Endothelial cell of umbilical vein (primary cell): Measurements from ENCODE around the gene TBC1D25. TPM values are rescaled to one million over a fixed set of nuclear protein-coding genes. Genes with fewer than 3 reads are reported as not detected.

Experiments used
- BruUV-seq: library from RNA; stranded (reverse); fragments of 400-500 nt; replicated peaks from 2 replicates; lab custom pipeline; 2021; lab: Mats Ljungman, UMichigan
- CTCF ChIA-PET: fragments of 300-600, 350-600 bp; sonication (Branson Sonifier 250); formaldehyde crosslinking; loops from one replicate; lab custom pipeline; 2021; ENCODE audit warnings: antibody characterized with exemption, inconsistent platforms; lab: Charles Lee
- POLR2A ChIA-PET: fragments of 300-600, 350-600 bp; sonication (Branson Sonifier 250); formaldehyde crosslinking; loops from one replicate; lab custom pipeline; 2021; ENCODE audit warnings: antibody characterized with exemption, inconsistent platforms; lab: Charles Lee
- DNase-seq: peaks from one replicate; pipeline ENCODE4 v3.0.0-alpha.2; 2011; ENCODE audit warnings: low read depth, low spot score
- FAIRE-seq: peaks from 2 replicates; lab custom pipeline; 2011; peaks lifted over from hg19 to GRCh38; lab: Jason Lieb, UNC
- H2AFZ ChIP-seq: 2 replicates; pipeline ENCODE4 v1.6.0; 2012; ENCODE audit warnings: low read depth, low read length, control low read depth, inconsistent platforms
- H3K27ac ChIP-seq: 2 replicates; pipeline ENCODE4 v1.5.1; 2011; ENCODE audit warnings: low read depth, mild to moderate bottlenecking, control low read depth, low read length, moderate library complexity; ENCODE audit not compliant: insufficient read depth
- H3K27me3 ChIP-seq, 2 experiments: 2 replicates each; pipeline versions ENCODE4 v1.6.0 to v1.6.1; 2011; ENCODE audit warnings: low read length in 2 of 2, mixed read lengths in 1 of 2; ENCODE audit not compliant: control insufficient read depth in 2 of 2, insufficient read depth in 2 of 2
- H3K36me3 ChIP-seq, 2 experiments: 2 replicates in 1 of 2; 3 replicates in 1 of 2; pipeline ENCODE4 v1.5.1; 2011; ENCODE audit warnings: low read length in 2 of 2, mild to moderate bottlenecking in 1 of 2, moderate library complexity in 1 of 2; ENCODE audit not compliant: control insufficient read depth in 2 of 2, insufficient read depth in 2 of 2; ENCODE audit errors: extremely low read depth in 1 of 2
- H3K4me1 ChIP-seq: 3 replicates; pipeline ENCODE4 v1.5.1; 2011; ENCODE audit warnings: mild to moderate bottlenecking, low read length; ENCODE audit not compliant: control insufficient read depth, insufficient read depth; ENCODE audit errors: extremely low read depth
- H3K4me2 ChIP-seq: 2 replicates; pipeline ENCODE4 v1.6.1; 2011; ENCODE audit warnings: low read length, control low read depth, mixed read lengths; ENCODE audit not compliant: insufficient read depth
- H3K4me3 ChIP-seq, 3 experiments: fragments of 200-600 bp in 1 of 3; sonication (generic), shearing (Covaris generic) in 1 of 3; replicated peaks in 1 of 3; 2 replicates each; pipeline ENCODE4 v1.5.1; 2011 to 2016; ENCODE audit warnings: control low read depth in 3 of 3, low read length in 3 of 3, mild to moderate bottlenecking in 2 of 3, inconsistent platforms in 1 of 3, low read depth in 1 of 3, moderate library complexity in 1 of 3; ENCODE audit not compliant: insufficient read depth in 1 of 3
- H3K79me2 ChIP-seq: 2 replicates; pipeline ENCODE4 v1.6.0; 2012; ENCODE audit warnings: low read length, inconsistent platforms; ENCODE audit not compliant: control insufficient read depth, insufficient read depth
- H3K9ac ChIP-seq: replicated peaks from 2 replicates; pipeline ENCODE3; 2011; ENCODE audit warnings: low read length, control low read depth; ENCODE audit not compliant: insufficient read depth; ENCODE audit errors: extremely low read depth
- H3K9me1 ChIP-seq: replicated peaks from 3 replicates; pipeline ENCODE4 v1.6.0; 2011; ENCODE audit warnings: mild to moderate bottlenecking, low read length; ENCODE audit not compliant: control insufficient read depth, insufficient read depth; ENCODE audit errors: extremely low read depth
- H3K9me3 ChIP-seq: replicated peaks from 2 replicates; pipeline ENCODE4 v1.5.1; 2012; ENCODE audit warnings: low read length, inconsistent platforms; ENCODE audit not compliant: control insufficient read depth, insufficient read depth
- H4K20me1 ChIP-seq: replicated peaks from 2 replicates; pipeline ENCODE3; 2011; ENCODE audit warnings: mild to moderate bottlenecking, low read length; ENCODE audit not compliant: control insufficient read depth, insufficient read depth; ENCODE audit errors: extremely low read depth
- FOS ChIP-seq: IDR thresholded peaks from 2 replicates; pipeline ENCODE4 v1.6.1; 2011; ENCODE audit warnings: mild to moderate bottlenecking, low read length, moderate library complexity, borderline replicate concordance; ENCODE audit not compliant: insufficient read depth
- MYC ChIP-seq: IDR thresholded peaks from one replicate; pipeline ENCODE4 v1.6.1; 2011; ENCODE audit warnings: mild to moderate bottlenecking, low read depth, low read length
- dilution Hi-C: fragments of 300-500 bp; cut with MboI; formaldehyde crosslinking; loops from one replicate; pipeline ENCODE4 v1.15.0; 2019; ENCODE audit warnings: low sequenced_read_pairs; ENCODE audit not compliant: extremely low pct_ligation_motif_present
- intact Hi-C: fragments of 100-400 bp; cut with micrococcal nuclease; formaldehyde crosslinking; loops from one replicate; pipeline ENCODE4 v1.10.0; 2022
- polyA plus RNA-seq, 4 experiments: library from polyadenylated mRNA; depleted of rRNA in 3 of 4; stranded (reverse) in 3 of 4; unstranded in 1 of 4; fragments of >200 nt; gene quantifications; 2 replicates each; pipeline versions ENCODE4 v1.2.1 to v1.2.3, GENCODE V29; 2011 to 2012; ENCODE audit warnings: missing spikeins in 1 of 4
- total RNA-seq: library from RNA; stranded (reverse); gene quantifications from 2 replicates; pipeline ENCODE4 v1.2.3, GENCODE V29; 2021

TBC1D25 gene
- total and polyA plus RNA-seq, 2 donors (not counting 3 experiments of a cell fraction or from before 2014, with no cell fraction given): 16.0 to 16.3 TPM

DNA sequence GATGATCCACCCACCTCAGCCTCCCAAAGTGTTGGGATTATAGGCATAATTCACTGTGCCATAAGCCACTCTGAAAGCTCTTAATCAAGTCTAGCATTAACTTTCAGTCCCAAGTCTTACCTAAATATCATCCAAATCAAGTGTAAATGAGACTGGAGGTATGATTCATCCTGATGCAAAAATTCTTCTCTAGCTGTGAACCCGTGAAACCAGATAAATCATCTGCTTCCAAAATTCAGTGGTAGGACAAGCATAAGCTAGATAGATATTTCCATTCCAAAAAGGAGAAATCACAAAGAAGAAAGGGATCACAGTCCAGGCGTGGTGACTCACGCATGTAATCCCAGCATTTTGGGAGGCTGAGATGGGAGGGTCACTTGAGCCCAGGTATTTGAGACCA is 8.8 kb upstream of the TBC1D25 start:
- DNase-seq: no peak

DNA sequence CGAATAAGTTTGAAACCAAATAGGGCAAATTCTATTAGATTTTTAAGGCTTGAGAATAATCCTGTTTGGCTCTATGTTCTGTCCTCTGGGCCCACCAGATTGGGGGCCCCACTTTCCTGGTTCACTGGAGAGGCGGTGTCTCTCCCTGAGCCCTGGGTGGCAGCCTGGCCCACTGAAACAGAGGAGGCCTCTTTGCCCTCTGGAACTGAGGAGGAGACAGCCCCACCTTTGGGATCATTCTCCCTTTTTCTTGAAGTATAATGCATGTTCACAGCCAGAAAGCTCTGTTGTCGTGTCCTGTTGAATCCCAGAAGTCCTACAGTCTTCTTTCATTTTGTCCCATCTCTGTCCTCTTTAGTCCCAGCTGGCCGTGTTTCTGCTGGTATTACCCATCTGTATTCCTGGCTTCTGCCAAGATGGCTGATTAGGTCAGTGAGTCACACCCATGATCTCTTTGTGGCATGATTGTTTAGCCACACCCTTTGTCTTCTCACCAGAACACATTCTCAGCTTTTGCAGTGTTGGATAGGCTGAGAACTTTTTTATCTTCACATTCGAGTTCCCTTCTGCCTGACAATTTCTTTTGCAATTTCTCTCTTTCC is 8.1 kb upstream of the TBC1D25 start:
- no TSS peak for BruUV-seq
- ChIA-PET CTCF (interaction anchor here (0.8 kb wide), 1 partner anchor 8 kb away, joined by 3 read pairs; the partner anchor contains the start of gene TBC1D25), POLR2A (no interaction called here)
- no peak overlapping the region for H3K9ac ChIP-seq
- peak; percentile 39 for TF ChIP-seq FOS
- no peak for TF ChIP-seq MYC
- no peaks in the 10 kb centered on the region for H3K79me2 ChIP-seq
- H3K4me2 ChIP-seq: no peak overlapping the region
- peak overlapping the region; percentile 24 for H3K27ac ChIP-seq
- H3K27me3 ChIP-seq: no peaks in the 10 kb centered on the region
- H3K4me1 ChIP-seq: peaks cover 4% of the 10 kb centered on the region
- H2AFZ ChIP-seq: peak overlapping the region; percentile 30
- FAIRE-seq: peak; percentile 90
- dilution Hi-C loops (no loop called here), intact Hi-C loops (no loop called here)
- H3K4me3 ChIP-seq: no peak overlapping the region
- H3K36me3 ChIP-seq: peaks cover 0 to 2% of the 10 kb centered on the region in 2 experiments
- H4K20me1 ChIP-seq: no peaks in the 10 kb centered on the region
- no peaks in the 10 kb centered on the region for H3K9me3 ChIP-seq
- H3K9me1 ChIP-seq: no peaks in the 10 kb centered on the region
- no peak for DNase-seq

More for the DNA sequence above, 8.8 kb upstream of the TBC1D25 start:
- Histone ChIP-seq H3K9me3 (no peaks in the 10 kb centered on the region), H3K79me2 (no peaks in the 10 kb centered on the region), H3K36me3 (peaks cover 0 to 2% of the 10 kb centered on the region in 2 experiments), H3K4me2 (no peak overlapping the region), H4K20me1 (no peaks in the 10 kb centered on the region), H3K9ac (no peak overlapping the region), H3K4me1 (peaks cover 4% of the 10 kb centered on the region), H3K27me3 (no peaks in the 10 kb centered on the region), H2AFZ (no peak overlapping the region), H3K4me3 (no peak overlapping the region), H3K27ac (no peak overlapping the region), H3K9me1 (no peaks in the 10 kb centered on the region)
- ChIA-PET POLR2A (no interaction called here), CTCF (interaction anchor here (3.5 kb wide), 1 partner anchor 9 kb away, joined by 11 read pairs; the partner anchor contains the start of gene TBC1D25)
- intact Hi-C loops (no loop called here), dilution Hi-C loops (no loop called here)
- TF ChIP-seq MYC (no peak), FOS (no peak)
- BruUV-seq: no TSS peak
- FAIRE-seq: no peak
